CD4-positive, alpha-beta T cell treated with Interleukin-15 for 4 hours (primary cell): ENCODE results near the gene TES.
"Not testable (repeated sequence)": the region's sequence is repeated elsewhere in the genome, so short reads cannot be mapped to it uniquely, and the experiment has no call there.

Source experiments
- DNase-seq: peaks from one replicate; pipeline ENCODE4 v3.0.0-alpha.2; 2020; ENCODE audit warnings: low spot score

Gene TES, protein sequence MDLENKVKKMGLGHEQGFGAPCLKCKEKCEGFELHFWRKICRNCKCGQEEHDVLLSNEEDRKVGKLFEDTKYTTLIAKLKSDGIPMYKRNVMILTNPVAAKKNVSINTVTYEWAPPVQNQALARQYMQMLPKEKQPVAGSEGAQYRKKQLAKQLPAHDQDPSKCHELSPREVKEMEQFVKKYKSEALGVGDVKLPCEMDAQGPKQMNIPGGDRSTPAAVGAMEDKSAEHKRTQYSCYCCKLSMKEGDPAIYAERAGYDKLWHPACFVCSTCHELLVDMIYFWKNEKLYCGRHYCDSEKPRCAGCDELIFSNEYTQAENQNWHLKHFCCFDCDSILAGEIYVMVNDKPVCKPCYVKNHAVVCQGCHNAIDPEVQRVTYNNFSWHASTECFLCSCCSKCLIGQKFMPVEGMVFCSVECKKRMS

DNA sequence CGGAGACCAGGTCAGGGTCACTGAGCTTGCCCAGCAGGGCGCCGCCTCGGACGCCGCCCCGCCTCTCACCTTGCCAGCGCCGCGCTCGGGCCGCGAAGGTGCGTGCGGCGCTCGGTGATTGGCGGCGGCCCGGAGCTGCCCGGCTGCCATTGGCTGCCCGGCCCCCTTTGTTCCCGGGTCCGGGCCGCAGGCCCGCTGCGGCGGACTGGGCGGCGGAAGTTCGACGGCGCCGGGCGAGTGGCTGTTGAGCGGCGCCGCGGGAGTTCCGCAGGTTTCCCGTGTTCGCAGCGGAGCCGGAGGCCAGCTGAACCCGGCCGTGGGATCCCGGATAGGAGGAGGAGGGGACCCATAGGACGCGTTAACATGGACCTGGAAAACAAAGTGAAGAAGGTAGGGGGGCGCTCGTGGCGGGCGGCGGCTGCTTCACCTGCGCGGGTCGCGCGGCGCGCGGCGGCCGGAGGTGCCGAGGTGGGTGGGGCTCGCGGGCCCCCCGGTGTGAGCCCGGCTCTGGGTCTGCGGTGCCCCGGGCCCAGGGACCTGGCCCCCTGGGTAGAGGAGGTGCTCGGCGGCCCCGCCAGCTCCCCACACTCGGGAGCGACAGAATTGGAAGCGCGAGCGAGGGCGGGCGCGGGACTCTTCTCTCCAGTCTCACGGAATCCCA, at the start of gene TES:
TSS of gene TES (plus strand) at position 195 of the 661 bp plus-strand sequence. CDS start at position 364, 169 bp downstream.
- DNase-seq = peak; percentile 69

DNA sequence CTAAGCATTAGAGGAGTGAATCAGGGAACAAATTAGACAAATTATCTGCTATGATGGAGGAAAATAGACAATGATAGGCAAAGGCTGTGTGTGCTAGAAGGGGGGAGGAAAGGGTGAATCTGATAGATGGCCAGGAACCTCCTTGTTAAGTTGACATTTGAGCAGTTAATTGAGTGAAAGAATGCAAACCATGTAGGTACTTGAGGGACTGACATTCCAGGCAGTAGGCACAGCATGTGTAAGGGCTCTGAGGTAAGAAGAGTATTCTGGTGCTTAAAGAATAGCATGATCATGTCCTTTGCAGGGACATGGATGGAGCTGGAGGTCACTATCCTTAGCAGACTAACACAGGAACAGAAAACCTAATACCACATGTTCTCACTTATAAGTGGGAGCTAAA, 48.6 kb upstream of the TES start:
- DNase-seq = no peak

DNA sequence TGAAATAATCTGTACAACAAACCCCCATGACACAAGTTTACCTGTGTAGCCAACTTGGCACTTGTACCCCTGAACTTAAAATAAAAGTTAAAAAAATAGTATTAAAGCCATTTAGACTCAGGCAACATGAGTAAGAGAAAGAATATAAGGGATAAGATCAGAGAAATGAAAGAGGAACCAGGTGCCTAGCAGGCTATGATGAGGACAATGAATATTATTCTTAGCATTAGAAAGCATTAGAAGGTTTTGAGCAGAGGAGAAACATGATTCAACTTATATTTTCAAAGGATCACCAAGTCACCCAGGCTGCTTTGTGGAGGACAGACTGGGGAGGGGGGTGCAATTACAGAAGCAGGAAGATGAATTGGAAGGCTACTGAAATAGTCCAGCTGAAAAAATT, 48.1 kb upstream of the TES start:
- DNase-seq = no peak

DNA sequence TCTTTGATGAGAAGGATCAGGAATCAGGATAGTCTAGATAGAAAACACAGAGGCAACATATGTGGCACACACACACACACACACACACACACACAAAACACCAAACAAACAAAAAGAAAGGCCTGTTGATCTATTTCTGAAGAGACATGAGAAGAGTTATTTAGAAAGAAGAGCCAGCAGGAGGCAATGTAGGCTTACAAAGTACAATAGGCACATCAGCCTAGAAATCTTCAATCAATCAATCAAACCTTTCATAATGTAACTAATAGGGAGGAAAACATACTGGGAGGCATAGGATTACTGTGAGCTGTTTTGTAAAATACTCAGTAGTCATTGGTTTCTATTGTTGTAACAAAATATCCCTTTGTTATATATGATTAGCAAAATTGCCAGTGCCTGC, 47.3 kb upstream of the TES start:
- no peak for DNase-seq

DNA sequence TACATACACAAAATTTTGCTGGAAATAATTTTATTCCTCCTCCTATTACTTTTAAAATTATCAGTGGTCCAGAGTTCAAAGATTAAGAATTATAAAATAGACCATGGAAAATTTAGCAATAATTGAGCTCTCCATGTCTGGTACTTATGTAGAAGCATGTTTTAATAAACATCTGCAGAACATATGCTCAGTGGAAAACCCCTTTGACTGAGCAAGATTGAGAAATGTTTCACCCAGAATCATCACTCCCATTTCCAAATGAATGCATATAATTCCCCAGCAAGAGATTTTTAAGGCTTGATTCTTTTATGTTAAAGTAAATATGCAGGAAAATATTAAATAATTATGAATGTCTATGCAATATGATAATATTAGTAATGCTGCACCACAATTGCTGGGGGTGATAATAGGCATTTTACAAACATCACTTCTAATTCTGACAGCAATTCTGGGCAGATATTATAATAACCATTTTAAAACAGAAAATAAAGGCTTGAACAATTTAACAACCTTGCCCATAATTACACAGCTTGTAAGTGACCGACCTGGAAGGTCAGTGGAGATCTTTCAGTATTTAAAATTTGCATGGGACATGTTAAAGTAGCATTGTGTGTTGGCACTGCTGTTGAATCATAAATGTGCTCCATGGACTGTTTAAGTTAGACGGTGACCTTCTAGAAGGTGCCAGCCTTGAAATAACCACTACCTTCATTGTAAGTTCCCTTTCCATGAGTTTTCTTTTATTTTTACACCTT, 45.6 kb upstream of the TES start:
- no peak for DNase-seq

DNA sequence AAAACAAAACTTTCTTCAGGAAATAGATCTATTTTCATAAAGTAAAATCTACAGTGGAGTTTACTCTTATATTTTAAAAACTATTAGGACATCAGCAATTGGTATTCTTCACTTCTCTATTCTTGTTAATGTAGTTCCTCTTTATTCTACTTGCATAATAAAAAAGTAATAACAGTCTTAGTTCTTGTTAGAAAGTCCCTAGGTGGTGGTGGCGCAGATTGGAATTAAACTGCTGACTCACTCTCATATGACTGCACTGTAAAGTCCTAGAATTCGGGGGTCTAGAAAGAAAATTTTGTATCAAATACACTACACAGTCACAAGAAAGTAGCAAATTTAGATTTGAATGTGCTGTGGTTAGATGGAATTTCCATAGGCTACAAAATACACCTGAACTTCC, 44.6 kb upstream of the TES start:
- no peak for DNase-seq

DNA sequence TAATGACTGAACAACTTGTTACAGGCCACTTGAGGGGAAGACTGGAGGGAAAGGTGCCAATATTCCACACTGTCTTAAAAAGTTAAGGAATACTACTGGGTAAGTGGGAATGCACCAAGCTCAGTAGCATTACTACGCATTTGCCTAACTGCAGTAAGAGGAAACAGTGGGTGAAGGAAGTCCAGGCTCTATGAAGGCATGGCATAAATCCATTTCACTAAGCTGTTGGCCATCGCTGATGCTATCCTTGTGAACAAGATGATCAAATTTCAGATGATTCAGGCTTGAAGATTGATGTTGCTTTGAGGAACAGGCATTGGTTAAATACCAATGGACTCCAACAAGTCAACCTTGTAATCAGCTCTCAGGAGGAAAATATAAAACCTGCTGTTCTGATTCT, 44.2 kb upstream of the TES start:
- DNase-seq = no peak

DNA sequence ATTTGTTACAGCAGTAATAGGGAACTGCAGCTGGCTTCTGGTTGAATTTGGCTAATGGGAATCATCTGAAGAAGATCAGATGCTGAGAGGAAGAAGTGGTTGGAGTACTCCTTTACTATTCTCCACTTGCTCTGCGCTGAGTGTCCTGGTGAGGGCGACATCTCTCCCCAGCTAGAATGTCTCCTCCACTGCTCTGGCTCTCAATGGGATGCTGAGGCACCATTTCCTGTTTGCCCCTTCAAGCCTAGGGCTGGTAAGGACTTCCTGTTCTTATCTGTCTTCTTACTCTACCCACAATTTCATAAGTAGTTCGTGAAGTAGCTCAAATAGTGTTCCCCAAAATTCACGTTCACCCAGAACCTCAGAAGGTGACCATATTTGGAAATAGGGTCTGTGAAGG, 43.2 kb upstream of the TES start:
- DNase-seq = no peak

DNA sequence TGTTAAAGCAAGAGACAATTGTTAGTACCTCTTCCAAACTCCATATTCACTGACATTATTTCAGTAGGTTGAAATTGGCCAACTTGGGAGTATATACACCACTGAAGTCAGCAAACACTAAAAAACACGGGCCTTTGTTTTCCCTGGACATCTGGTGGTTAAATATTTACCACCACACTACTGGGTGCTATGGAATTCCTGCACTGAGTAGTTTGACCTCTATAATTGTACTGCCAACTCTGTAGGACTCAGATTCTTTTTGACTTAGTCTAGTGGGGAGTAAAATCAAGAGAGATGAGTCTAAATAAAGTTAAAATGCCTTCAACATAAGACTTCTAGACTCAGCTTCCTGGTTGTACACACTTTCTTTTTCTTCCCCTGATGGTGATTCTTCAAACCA, 41.3 kb upstream of the TES start:
- no peak for DNase-seq

DNA sequence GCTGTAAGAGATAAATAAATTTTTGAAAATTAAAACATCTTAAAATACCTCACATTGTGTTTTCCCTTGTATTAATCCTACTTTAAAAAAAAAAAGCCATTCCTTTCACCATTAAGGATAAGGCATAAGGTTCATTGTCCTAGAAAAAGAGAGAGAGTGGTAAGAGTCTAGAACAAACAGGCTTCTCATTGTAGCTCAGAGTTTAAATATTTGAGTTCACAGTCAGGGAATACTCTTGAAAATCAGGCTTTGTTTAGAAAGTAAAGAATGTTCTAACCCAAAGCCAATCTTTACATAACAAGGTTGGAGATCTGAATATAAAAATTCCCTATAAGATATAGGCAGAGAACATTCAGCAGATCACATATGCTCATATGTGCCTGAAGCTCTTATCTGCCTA, 40.2 kb upstream of the TES start:
- no peak for DNase-seq

DNA sequence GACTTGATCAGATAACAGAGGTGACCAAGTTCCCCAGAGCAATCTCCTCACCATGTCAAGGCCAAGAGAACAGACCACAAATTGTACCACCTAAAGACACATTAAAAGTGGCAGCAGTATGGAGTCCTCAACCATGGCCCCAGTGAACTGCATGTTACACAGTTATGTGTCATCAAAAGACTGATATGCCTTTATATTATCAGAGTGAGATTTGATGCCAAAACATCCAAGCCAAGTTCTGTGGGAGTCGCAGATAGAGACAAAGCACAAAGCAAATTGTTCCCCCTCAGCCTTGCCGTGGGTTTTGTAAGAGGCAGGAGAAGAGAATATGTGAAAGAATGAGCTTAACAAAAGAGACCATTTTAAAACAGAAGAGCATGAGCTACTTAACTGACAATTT, 39.2 kb upstream of the TES start:
- no peak for DNase-seq

DNA sequence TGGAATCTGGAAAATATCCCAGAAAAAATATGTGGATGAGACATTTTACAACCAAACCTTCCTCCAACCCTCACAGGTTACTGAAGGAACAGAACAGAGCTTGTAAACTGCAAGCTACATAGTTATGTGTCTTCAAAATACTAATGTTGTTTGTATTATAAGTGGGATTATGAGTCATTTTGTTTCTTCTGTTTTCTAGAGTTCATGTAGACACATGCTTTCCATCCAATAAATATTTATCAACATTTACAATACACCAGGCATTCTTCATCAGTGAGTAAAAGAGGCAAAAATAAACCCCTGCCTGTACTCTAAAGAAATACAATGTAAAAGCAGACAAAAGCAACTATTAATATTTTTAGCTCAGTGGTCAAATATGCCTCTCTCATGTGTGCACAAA, 38.0 kb upstream of the TES start:
- DNase-seq = no peak

DNA sequence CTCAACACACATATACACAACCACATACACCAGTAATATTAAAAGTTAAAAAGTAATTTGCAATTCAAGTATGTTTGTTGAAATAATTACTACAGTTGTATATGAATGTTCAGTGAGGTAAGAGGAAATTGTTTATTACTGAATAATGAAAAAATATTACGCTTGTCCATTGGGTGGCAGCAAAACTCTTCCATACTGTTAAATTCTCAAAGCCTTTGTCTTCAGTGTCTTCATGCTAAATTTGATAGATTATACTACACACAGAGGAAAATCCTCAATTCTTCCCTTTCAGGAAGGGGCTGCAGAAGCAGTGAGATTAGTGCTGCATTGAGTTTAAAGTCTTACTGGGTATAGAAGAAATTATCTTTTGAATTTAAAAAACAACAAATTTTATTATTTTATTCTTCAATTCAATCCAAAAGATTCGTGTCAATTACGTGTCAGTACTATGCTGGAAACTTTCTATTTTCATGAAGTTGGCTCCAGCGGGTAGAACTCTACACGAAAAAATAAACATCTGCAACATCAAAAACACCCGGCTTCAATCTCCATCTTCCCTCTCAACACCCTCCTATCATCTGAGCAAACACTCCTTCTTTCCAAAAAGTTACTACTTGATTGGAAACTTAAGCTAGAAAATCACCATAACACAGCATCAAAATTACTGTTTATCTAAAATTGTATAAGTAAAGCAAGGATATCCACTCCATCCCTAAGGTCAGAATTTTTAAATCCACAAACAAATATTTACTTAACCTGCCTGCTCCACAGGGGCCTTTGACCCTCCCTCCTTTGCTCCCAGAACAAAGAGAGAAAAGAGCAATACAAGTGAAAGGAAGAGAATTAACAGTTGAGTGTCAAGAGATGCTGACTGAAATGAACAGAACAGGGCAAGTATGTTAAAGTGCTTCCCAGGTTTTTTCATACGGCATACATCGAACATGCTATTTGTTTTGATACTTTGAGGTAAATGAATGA, 37.0 kb upstream of the TES start:
- DNase-seq = peak; percentile 70

DNA sequence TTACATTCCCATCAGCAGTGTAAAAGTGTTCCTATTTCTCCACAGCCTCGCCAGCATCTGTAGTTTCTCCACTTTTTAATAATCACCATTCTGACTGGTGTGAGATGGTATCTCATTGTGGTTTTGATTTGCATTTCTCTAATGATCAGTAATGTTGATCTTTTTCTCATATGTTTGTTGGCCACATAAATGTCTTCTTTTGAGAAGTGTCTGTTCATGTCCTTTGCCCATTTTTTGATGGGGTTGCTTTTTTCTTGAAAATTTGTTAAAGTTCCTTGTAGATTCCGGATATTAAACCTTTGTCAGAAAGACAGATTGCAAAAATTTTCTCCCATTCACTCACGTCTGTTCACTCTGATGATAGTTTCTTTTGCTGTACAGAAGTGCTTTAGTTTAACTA, 35.2 kb upstream of the TES start:
- not testable (repeated sequence) for DNase-seq

DNA sequence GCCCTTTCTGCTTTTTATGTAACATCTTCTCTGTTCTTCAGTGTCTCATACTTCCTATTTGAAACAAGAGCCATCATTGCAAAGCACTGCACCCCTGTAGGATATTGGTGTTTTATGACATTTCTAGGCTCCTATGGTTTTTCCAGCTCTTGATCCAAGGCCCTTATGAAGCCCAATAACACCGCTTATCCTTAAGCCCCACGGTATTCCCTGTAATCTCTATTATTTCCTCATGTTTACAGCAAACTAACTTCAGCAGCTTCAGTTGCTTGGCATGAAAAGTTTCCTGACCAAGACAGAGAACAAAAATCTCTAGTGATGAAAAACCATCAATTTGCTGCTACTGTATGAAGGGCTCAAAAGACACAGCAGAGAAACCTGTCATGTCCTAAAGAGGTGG, 34.1 kb upstream of the TES start:
- no peak for DNase-seq

DNA sequence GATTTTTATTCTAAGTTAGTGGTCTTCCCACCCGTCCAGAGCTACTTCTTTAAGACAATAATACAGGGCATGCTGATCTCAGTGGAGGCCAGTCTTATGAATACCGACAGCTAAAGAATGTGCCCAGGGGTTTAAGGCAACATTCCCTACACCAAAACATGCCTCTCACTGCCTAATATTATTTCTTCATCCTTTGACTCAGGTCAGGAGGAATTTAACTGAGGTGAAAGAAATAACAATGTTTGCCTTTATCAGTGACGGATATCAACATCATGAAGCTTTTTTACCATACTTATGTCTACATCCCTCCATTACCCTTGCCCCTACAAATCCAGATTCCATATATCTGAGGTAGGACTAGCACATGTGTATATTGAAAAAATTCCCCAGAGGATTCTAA, 33.3 kb upstream of the TES start:
- no peak for DNase-seq

DNA sequence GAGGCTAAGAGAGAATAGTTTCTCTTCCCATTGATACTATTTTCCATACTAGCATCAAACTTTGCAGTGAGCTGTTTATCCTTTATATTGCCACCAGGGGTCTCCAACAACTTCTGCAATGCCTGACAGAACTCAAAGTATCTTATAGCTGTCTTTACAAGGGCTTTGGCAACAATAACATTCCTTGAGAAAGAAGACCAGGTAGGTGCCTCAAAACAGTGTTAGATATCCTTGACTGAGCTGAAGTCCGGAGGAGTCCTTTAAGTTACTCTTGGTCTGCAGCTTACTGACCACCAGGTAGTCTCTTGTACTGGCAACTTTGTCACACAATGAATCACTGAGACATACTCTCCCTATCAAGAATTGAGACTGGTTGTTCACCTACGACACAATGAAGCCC, 30.0 kb upstream of the TES start:
- DNase-seq = peak; percentile 70

DNA sequence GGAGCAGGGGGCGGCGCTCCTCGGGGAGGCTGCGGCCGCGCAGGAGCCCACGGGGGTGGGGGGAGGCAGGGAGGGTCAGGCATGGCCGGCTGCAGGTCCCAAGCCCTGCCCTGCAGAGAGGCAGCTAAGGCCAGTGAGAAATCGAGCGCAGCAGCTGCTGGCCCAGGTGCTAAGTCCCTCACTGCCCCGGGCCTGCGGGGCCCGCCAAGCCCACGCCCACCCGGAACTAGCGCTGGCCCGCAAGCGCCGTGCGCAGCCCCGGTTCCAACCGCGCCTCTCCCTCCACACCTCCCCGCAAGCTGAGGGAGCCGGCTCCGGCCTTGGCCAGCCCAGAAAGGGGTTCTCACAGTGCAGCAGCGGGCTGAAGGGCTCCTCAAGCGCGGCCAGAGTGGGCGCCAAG, 28.3 kb upstream of the TES start:
- DNase-seq = no peak

DNA sequence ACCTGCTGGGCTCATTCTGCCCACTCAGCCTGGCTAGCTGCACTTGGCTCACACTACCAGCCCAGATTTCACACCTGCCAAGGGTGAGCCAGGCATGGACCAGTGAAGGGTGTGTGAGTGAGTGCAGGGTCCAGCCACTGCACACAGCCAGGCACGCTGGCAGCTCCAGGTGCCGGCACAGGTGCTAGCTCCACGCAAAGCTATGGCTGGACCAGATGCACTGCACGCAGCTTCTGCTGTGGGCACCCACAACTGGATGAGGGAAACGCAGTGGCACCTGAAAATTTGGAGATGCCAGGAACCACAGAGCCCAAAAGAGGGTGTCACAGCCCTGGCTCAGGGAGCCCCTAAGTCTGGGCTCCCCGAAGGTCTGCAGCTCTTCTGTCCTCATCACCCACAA, 24.9 kb upstream of the TES start:
- DNase-seq = no peak

DNA sequence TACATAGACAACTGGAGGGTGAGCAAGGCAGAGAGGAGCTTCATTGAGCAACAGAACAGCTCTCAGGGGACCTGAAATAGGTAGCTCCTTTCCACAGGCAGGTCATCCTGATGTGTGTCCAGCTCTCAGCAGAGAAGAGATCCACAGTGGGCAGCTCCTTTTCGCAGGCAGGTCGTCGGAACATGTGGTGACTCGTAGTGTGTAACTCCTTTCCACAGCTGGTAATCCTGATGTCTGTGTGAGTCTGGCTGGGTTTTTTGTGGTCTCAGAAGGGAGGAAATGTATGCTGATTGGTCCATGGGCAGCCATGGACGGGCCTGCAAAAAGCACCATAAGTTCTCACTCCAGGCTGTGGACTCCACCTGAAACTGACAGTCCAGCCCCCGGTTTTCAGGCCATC, 24.4 kb upstream of the TES start:
- DNase-seq = no peak

DNA sequence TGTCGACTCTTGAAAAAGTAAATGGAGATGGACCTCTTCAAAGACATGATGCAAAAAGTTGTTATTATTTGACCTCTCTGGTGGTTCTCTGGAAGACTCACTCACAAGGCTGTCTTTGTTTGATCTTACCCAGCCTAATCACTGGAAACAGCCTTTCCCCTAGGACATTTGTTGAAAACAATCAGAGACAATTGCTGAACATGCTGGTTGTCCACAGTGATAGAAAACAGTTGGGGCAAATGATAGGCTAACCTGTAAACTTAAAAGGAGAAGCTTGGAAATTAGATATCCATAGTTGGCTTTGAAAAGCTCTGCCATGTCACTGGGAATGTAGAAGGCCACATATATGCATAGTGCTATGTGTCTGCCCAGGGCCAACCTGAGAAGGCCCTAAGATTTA, 22.9 kb upstream of the TES start:
- no peak for DNase-seq
